PFSK-1 (cell line): ENCODE results near the gene ATP2B2.

Experiments
- FOXP2 ChIP-seq: optimal IDR thresholded peaks from 2 replicates; pipeline ENCODE3; 2011; ENCODE audit warnings: borderline replicate concordance, control low read depth, inconsistent platforms; ENCODE audit not compliant: insufficient read depth; ENCODE audit errors: extremely low read length, extremely low read depth
- POLR2AphosphoS5 ChIP-seq: IDR thresholded peaks from 2 replicates; pipeline ENCODE4 v1.6.1; 2012; ENCODE audit warnings: low read depth, mild to moderate bottlenecking, control low read depth, low read length, moderate library complexity
- SIN3A ChIP-seq: IDR thresholded peaks from 2 replicates; pipeline ENCODE4 v1.6.1; 2012; ENCODE audit warnings: mild to moderate bottlenecking, low read length, moderate library complexity, borderline replicate concordance; ENCODE audit not compliant: insufficient read depth
- TAF1 ChIP-seq: IDR thresholded peaks from 2 replicates; pipeline ENCODE4 v1.6.1; 2012; ENCODE audit warnings: low read length, control low read depth, borderline replicate concordance; ENCODE audit not compliant: insufficient read depth
- TF ChIP-seq, protein P1 (sequence below), 2 experiments: IDR thresholded peaks; 2 replicates each; pipeline versions ENCODE4 v1.6.1 to v1.8.0; 2011 to 2012; ENCODE audit warnings: low read depth in 2 of 2, low read length in 2 of 2, control low read depth in 1 of 2, inconsistent platforms in 1 of 2, mild to moderate bottlenecking in 1 of 2, moderate library complexity in 1 of 2; ENCODE audit not compliant: insufficient read depth in 1 of 2

The ATP2B2 gene

DNA sequence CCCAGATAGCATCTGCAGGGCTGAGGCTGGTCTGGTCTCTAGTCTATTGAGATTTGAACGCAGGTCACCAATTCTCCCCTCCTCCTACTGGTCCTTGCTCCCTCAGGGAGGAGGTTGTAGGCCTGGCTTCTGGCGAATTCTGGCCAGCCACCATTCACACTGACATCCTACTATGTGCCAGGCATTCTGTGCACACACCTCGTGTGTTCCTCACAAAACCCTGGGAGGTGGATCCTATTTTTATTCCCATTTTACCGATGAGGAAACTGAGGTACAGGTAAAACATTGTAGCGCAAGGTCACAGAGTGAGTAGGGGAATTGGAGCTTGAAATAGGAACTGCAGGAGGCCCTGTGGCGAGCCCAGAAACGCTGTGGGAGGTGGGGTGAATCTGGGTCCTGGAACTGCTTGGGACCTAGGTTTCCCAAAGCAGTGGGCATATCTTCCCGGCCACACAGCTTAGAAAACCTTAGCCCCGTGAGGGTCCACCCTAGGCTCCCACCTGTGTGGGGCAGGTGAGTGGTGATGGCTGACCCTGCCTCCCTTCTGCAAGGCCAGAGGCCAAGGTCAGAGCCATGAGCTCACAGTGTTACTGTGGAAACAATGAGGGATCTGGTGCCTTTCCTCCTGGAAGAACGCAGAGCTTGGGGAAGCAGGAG lies 4.8 kb upstream of the ATP2B2 start:
- TF ChIP-seq POLR2AphosphoS5 (no peak), FOXP2 (no peak), TAF1 (no peak), SIN3A (no peak)
- TF ChIP-seq, protein P1, sequence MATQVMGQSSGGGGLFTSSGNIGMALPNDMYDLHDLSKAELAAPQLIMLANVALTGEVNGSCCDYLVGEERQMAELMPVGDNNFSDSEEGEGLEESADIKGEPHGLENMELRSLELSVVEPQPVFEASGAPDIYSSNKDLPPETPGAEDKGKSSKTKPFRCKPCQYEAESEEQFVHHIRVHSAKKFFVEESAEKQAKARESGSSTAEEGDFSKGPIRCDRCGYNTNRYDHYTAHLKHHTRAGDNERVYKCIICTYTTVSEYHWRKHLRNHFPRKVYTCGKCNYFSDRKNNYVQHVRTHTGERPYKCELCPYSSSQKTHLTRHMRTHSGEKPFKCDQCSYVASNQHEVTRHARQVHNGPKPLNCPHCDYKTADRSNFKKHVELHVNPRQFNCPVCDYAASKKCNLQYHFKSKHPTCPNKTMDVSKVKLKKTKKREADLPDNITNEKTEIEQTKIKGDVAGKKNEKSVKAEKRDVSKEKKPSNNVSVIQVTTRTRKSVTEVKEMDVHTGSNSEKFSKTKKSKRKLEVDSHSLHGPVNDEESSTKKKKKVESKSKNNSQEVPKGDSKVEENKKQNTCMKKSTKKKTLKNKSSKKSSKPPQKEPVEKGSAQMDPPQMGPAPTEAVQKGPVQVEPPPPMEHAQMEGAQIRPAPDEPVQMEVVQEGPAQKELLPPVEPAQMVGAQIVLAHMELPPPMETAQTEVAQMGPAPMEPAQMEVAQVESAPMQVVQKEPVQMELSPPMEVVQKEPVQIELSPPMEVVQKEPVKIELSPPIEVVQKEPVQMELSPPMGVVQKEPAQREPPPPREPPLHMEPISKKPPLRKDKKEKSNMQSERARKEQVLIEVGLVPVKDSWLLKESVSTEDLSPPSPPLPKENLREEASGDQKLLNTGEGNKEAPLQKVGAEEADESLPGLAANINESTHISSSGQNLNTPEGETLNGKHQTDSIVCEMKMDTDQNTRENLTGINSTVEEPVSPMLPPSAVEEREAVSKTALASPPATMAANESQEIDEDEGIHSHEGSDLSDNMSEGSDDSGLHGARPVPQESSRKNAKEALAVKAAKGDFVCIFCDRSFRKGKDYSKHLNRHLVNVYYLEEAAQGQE (IDR thresholded peaks at IDR 0.05; ENCODE audit: insufficient read depth in 1 of 2, low read depth in 2 of 2, low read length in 2 of 2), result no peak

DNA sequence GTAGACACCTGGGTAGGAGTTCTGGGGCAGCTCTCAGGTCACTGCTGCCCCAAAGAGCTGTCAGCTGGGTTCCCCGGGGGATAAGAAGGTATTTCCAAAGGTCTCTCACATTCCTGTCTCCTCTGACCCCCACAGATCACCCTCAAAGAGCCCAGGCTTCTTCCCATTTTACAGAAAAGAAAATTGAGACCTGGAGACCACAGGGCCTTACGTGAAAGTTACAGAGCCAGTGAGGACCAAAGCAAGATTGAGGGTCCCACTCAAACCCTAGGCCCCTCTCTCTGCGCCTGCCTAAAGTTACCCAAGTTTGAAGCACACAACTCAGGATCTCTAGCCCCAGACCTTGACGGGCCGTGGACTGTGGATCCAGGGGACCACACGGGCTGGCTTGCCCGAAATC lies 3.9 kb upstream of the ATP2B2 start:
- no peak for TF ChIP-seq TAF1
- TF ChIP-seq SIN3A, result no peak
- TF ChIP-seq, protein P1 (IDR thresholded peaks at IDR 0.05; ENCODE audit: insufficient read depth in 1 of 2, low read depth in 2 of 2, low read length in 2 of 2), result no peak
- TF ChIP-seq POLR2AphosphoS5, result no peak
- TF ChIP-seq FOXP2, result no peak

DNA sequence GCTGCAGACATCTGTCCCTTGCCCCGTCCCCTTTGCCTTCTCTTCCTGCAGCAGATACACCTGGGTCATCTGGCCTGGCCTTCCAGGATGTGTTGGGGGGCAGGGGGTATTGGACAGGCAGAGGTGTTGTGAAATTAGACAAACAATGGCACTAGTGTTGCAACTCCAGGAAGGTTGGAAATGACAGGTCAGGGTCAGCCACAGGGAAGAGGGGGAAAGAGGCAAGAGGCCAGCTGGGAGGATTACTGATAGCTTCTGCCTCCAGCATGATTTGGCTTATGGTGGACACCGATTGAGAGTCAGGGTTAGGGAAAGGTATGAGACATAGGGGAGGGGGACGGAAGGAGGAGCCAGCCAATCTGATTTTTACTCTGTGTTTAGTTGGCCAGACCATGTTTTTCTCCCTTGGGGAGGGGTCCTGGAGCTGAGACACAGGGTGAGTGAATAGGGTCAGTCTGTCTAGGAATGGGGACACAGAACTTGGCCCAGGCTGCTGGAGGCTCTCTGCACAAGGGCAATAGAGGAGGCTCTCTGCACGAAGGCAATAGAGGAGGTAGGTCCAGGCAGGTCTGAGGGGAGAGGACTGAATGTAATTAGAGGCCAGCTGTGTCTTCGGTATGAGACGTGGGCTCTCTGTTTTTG lies 3.4 kb upstream of the ATP2B2 start:
- TF ChIP-seq TAF1 (no peak), SIN3A (no peak), POLR2AphosphoS5 (no peak), FOXP2 (no peak)
- TF ChIP-seq, protein P1 (IDR thresholded peaks at IDR 0.05; ENCODE audit: insufficient read depth in 1 of 2, low read depth in 2 of 2, low read length in 2 of 2), result no peak

DNA sequence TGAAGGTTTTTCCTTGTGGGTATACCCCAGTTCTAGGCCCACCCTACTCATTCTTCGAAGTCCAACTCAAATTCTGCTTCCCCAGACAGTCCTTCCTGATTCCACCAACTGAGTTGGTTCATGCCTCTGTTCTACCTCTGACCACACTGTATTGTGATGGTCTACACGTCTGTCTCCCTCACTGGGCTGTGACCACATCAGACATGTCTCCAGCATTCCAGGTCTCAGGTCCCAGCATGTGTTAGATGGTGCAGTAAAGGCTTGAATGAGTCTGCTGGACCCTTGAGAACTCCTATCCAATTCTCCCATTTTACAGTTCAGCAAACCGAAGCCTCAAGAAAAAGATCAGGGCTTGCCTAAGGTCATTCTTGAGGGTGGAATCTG lies 2.8 kb upstream of the ATP2B2 start:
- TF ChIP-seq, protein P1 (IDR thresholded peaks at IDR 0.05; ENCODE audit: insufficient read depth in 1 of 2, low read depth in 2 of 2, low read length in 2 of 2), result no peak
- TF ChIP-seq SIN3A, result no peak
- no peak for TF ChIP-seq POLR2AphosphoS5
- TF ChIP-seq FOXP2, result no peak
- no peak for TF ChIP-seq TAF1
